HepG2 (cell line): Measurements from ENCODE around the gene AARS2. TPM values are rescaled to one million over a fixed set of nuclear protein-coding genes. Genes with fewer than 3 reads are reported as not detected.

ENCODE experiments used
- ATAC-seq: fragments of 200-7000 bp; cut with Tn5 transposase; 3 replicates; pipeline ENCODE4 v1.9.1; 2020; ENCODE audit warnings: mild to moderate bottlenecking, moderate library complexity
- BruUV-seq: library from RNA; stranded (reverse); fragments of 400-500 nt; replicated peaks from 2 replicates; lab custom pipeline; 2021; lab: Mats Ljungman, UMichigan
- CTCF ChIA-PET: fragments of 300-600 bp; formaldehyde crosslinking; extraction: SDS; loops from one replicate; lab custom pipeline; 2021; ENCODE audit warnings: low total read pairs, inconsistent platforms, low intra/inter-chr PET ratio; lab: Yijun Ruan, JAX
- POLR2A ChIA-PET: fragments of 350-600 bp; sonication (Branson Sonifier 250); formaldehyde crosslinking; loops from one replicate; lab custom pipeline; 2020; ENCODE audit warnings: antibody characterized with exemption, inconsistent platforms; lab: Yijun Ruan, JAX
- DNase-seq: peaks from one replicate; pipeline ENCODE4 v3.0.0-alpha.2; 2015; ENCODE audit warnings: low spot score
- FAIRE-seq: peaks from 3 replicates; lab custom pipeline; 2011; peaks lifted over from hg19 to GRCh38; lab: Jason Lieb, UNC
- H2AFZ ChIP-seq: one replicate; pipeline ENCODE4 v1.6.1; 2011; ENCODE audit warnings: low read length, inconsistent platforms
- H3K27ac ChIP-seq: fragments of 300-600 bp; 3 replicates; pipeline ENCODE4 v1.8.0; 2011; ENCODE audit warnings: mixed run types, mild to moderate bottlenecking, mixed read lengths, low read length, inconsistent platforms; ENCODE audit not compliant: insufficient read depth; ENCODE audit errors: extremely low read length
- H3K27me3 ChIP-seq, 2 experiments: fragments of 200-600 bp in 1 of 2; 2 replicates in 1 of 2; 3 replicates in 1 of 2; pipeline versions ENCODE4 v1.6.0 to v1.8.0; 2011; ENCODE audit warnings: low read length in 2 of 2, mild to moderate bottlenecking in 2 of 2, moderate library complexity in 2 of 2, inconsistent platforms in 1 of 2; ENCODE audit not compliant: insufficient read depth in 2 of 2, control insufficient read depth in 1 of 2
- H3K36me3 ChIP-seq, 2 experiments: fragments of 200-600 bp in 1 of 2; replicated peaks in 1 of 2; 2 replicates in 1 of 2; 3 replicates in 1 of 2; pipeline versions ENCODE4 v1.5.1 to v1.8.0; 2011; ENCODE audit warnings: low read length in 2 of 2, inconsistent platforms in 1 of 2; ENCODE audit not compliant: insufficient read depth in 2 of 2, control insufficient read depth in 1 of 2
- H3K4me1 ChIP-seq: 2 replicates; pipeline ENCODE4 v1.5.1; 2012; ENCODE audit warnings: low read length, inconsistent platforms; ENCODE audit not compliant: insufficient read depth
- H3K4me2 ChIP-seq: 2 replicates; pipeline ENCODE4 v1.6.0; 2011; ENCODE audit warnings: low read depth, low read length, inconsistent platforms
- H3K4me3 ChIP-seq, 3 experiments: fragments of 200-600 bp in 1 of 3; sonication (generic), shearing (Covaris generic) in 1 of 3; replicated peaks in 1 of 3; 2 replicates each; pipeline ENCODE4 v1.5.1; 2011 to 2016; ENCODE audit warnings: low read length in 3 of 3, inconsistent platforms in 2 of 3, low read depth in 2 of 3, mild to moderate bottlenecking in 2 of 3, control low read depth in 1 of 3, mixed read lengths in 1 of 3; ENCODE audit not compliant: insufficient read depth in 1 of 3
- H3K79me2 ChIP-seq: one replicate; pipeline ENCODE4 v1.6.1; 2011; ENCODE audit warnings: low read length, inconsistent platforms; ENCODE audit not compliant: insufficient read depth
- H3K9ac ChIP-seq: 2 replicates; pipeline ENCODE4 v1.6.0; 2011; ENCODE audit warnings: mild to moderate bottlenecking, low read depth, low read length, inconsistent platforms; ENCODE audit not compliant: insufficient read depth
- H3K9me3 ChIP-seq: 2 replicates; pipeline ENCODE4 v1.5.1; 2012; ENCODE audit warnings: mild to moderate bottlenecking, low read length
- H4K20me1 ChIP-seq: 2 replicates; pipeline ENCODE4 v1.6.0; 2011; ENCODE audit warnings: inconsistent platforms, mild to moderate bottlenecking, low read length, moderate library complexity; ENCODE audit not compliant: insufficient read depth
- AGO2 ChIP-seq: fragments of 200-400 bp; formaldehyde crosslinking; optimal IDR thresholded peaks from 2 replicates; pipeline ENCODE3; 2017; ENCODE audit warnings: mild to moderate bottlenecking, low read depth, low read length, moderate library complexity
- ATF7-NPFF ChIP-seq: sonication (generic); formaldehyde crosslinking; IDR thresholded peaks from 2 replicates; pipeline ENCODE4 v1.8.1; 2023; ENCODE audit warnings: mild to moderate bottlenecking, low read depth, missing genetic modification reagents, moderate library complexity
- CBFB ChIP-seq: sonication (generic); formaldehyde crosslinking; IDR thresholded peaks from 2 replicates; pipeline ENCODE4 v1.4.0; 2020; ENCODE audit warnings: missing genetic modification reagents
- CEBPB ChIP-seq: IDR thresholded peaks from 2 replicates; pipeline ENCODE4 v1.6.1; 2011; ENCODE audit warnings: low read depth, low read length, improper control_type of control experiment, borderline replicate concordance
- CENPT ChIP-seq: sonication (generic); formaldehyde crosslinking; IDR thresholded peaks from 2 replicates; pipeline ENCODE4 v1.8.0; 2022; ENCODE audit warnings: low read depth, mild to moderate bottlenecking, moderate library complexity, missing genetic modification reagents
- HNRNPH1 ChIP-seq: fragments of 200-400 bp; formaldehyde crosslinking; optimal IDR thresholded peaks from 2 replicates; pipeline ENCODE3; 2017; ENCODE audit warnings: mild to moderate bottlenecking, low read depth, low read length
- IRX3 ChIP-seq: sonication (generic); formaldehyde crosslinking; IDR thresholded peaks from 2 replicates; pipeline ENCODE4 v1.8.1; 2023; ENCODE audit warnings: mild to moderate bottlenecking, low read depth, missing genetic modification reagents, borderline replicate concordance
- PAF1 ChIP-seq: IDR thresholded peaks from 2 replicates; pipeline ENCODE4 v1.6.1; 2016; ENCODE audit warnings: missing genetic modification reagents, missing compliant biosample characterization
- POLR2A ChIP-seq, 2 experiments: IDR thresholded peaks; 2 replicates each; pipeline ENCODE4 v1.6.1; 2011; ENCODE audit warnings: low read depth in 2 of 2, low read length in 2 of 2, mild to moderate bottlenecking in 1 of 2, moderate library complexity in 1 of 2; ENCODE audit not compliant: insufficient read depth in 1 of 2
- POLR2G ChIP-seq: fragments of 200-400 bp; formaldehyde crosslinking; IDR thresholded peaks from 2 replicates; pipeline ENCODE4 v1.6.1; 2018; ENCODE audit warnings: mild to moderate bottlenecking, low read depth, low read length, moderate library complexity
- RBFOX2 ChIP-seq: fragments of 200-400 bp; formaldehyde crosslinking; IDR thresholded peaks from 2 replicates; pipeline ENCODE4 v1.6.1; 2017; ENCODE audit warnings: low read depth, mild to moderate bottlenecking, low read length
- RBM39 ChIP-seq: fragments of 200-400 bp; formaldehyde crosslinking; IDR thresholded peaks from one replicate; pipeline ENCODE4 v1.6.1; 2018; ENCODE audit warnings: antibody characterized with exemption, mild to moderate bottlenecking, low read depth, low read length; ENCODE audit not compliant: poor library complexity, severe bottlenecking
- TARDBP ChIP-seq: sonication (generic); formaldehyde crosslinking; IDR thresholded peaks from 2 replicates; pipeline ENCODE4 v1.8.0; 2022; ENCODE audit warnings: mild to moderate bottlenecking, missing genetic modification reagents
- ZNF44 ChIP-seq: sonication (generic); formaldehyde crosslinking; IDR thresholded peaks from 2 replicates; pipeline ENCODE4 v1.5.1; 2020; ENCODE audit warnings: mild to moderate bottlenecking, missing genetic modification reagents
- WGBS: methylation state at CpG from one replicate; pipeline ENCODE4 v1.1.6; 2017; ENCODE audit warnings: low lambda C conversion rate; 5-methylcytosine and 5-hydroxymethylcytosine counted together
- in situ Hi-C: cut with HindIII; loops from 2 replicates; pipeline ENCODE4 v1.10.0; 2017; ENCODE audit warnings: low pct_unique_long_range_greater_than_20kb; ENCODE audit not compliant: extremely low pct_ligation_motif_present
- intact Hi-C: fragments of 100-400 bp; cut with micrococcal nuclease; formaldehyde crosslinking; loops from one replicate; pipeline ENCODE4 v1.10.0; 2022; ENCODE audit not compliant: unreplicated experiment
- polyA plus RNA-seq, 8 experiments: library from polyadenylated mRNA; depleted of rRNA in 3 of 8; stranded (reverse) in 7 of 8; unstranded in 1 of 8; fragments of >200 nt; fragmentation: Illumina TruSeq in 4 of 8; extraction: Trizol in 4 of 8; gene quantifications; 2 replicates each; pipeline versions ENCODE4 v1.2.1 to v1.2.3, GENCODE V29; 2011 to 2016; ENCODE audit warnings: low read depth in 4 of 8, missing spikeins in 1 of 8, mixed read lengths in 1 of 8; ENCODE audit not compliant: insufficient read depth in 1 of 8
- total RNA-seq, 5 experiments: library from RNA; depleted of rRNA; stranded (reverse); fragments of >200 nt; fragmentation: Illumina TruSeq; extraction: Trizol; gene quantifications; 2 replicates each; pipeline ENCODE4 v1.2.3, GENCODE V29; 2016; ENCODE audit warnings: low read depth in 1 of 5
- TF ChIP-seq, protein P1 (sequence below): sonication (generic); formaldehyde crosslinking; IDR thresholded peaks from 2 replicates; pipeline ENCODE4 v1.4.0; 2020; ENCODE audit warnings: mild to moderate bottlenecking, missing genetic modification reagents
- TF ChIP-seq, protein P2 (sequence below): sonication (generic); formaldehyde crosslinking; IDR thresholded peaks from 2 replicates; pipeline ENCODE4 v1.5.0; 2020; ENCODE audit warnings: mild to moderate bottlenecking, low read depth, missing genetic modification reagents, borderline replicate concordance
- TF ChIP-seq, protein P3 (sequence below), 2 experiments: sonication (generic) in 1 of 2; formaldehyde crosslinking in 1 of 2; IDR thresholded peaks; 2 replicates each; pipeline versions ENCODE4 v1.4.0 to v1.6.1; 2018 to 2020; ENCODE audit warnings: missing genetic modification reagents in 2 of 2, borderline replicate concordance in 1 of 2, low read depth in 1 of 2, mild to moderate bottlenecking in 1 of 2, missing biosample characterization in 1 of 2
- TF ChIP-seq, protein P4 (sequence below): IDR thresholded peaks from 2 replicates; pipeline ENCODE4 v1.6.1; 2016; ENCODE audit warnings: low read depth, control low read depth

Gene AARS2
- total and polyA plus RNA-seq, 2 of the 13 experiments (the other 11 are each of a cell fraction or from before 2014, with no cell fraction given): 7.5 to 24.1 TPM

DNA sequence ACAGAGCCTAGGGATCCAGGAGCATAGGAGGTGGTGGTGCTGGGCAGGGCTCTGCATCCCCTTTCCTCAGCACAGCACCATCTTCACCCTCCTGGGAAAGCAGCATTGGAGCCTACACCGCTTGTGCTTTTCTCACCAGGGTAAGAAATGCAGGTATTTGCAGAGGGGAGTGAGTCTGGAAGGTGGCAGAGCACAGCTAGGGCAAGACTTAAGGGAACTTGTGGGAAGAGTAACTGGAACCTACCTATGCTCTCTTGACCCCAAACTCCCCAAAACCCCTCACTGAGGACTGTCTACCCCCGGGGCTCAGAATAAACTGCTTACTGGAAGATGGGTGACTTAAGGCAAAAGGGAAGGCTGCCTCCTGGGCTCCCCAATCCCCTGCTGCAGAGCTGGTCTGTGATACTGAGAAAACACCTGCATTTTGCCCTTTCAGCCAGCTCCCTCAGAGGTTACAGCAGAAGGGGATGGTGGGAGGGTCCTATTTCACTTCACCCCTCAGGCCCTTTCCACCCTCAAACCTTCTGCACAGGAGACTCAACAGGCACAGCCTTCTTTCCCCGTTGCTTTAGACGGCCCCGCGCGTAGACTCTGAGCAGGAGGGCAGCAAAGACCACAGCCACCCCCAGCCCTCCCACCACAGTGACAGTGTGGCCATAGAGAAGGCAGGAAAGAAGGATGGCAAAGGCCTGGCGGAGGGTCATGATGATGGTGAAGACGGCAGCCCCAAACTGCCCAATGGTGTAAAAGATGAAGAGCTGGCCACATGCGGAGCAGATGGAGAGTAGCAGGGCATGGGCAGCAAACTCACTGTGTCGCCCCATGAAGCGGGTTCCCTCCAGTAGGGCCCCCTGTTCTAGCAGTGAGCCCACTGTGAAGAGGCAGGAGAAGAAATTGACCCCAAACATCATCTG is 58.7 kb downstream of the AARS2 start:
- Histone ChIP-seq H3K79me2 (peaks cover 39% of the 10 kb centered on the region), H3K27me3 (no peaks in the 10 kb centered on the region; a peak in 1 of 5 replicates), H3K4me1 (peaks cover 78% of the 10 kb centered on the region), H3K36me3 (peaks cover 40 to 63% of the 10 kb centered on the region in 2 experiments), H3K9me3 (no peaks in the 10 kb centered on the region), H3K9ac (no peak overlapping the region), H4K20me1 (peaks cover 70% of the 10 kb centered on the region), H3K4me3 (no peak overlapping the region; a peak in 1 of 6 replicates), H3K4me2 (peak overlapping the region; percentile 8; the same call in 1 of the 2 replicates), H3K27ac (no peak overlapping the region), H2AFZ (no peak overlapping the region)
- intact Hi-C loops (loop anchor here (5.0 kb wide), 1 partner anchor 157 kb away; no protein-coding TSS in a partner anchor), in situ Hi-C loops (no loop called here)
- no peak for FAIRE-seq
- ChIA-PET POLR2A (interaction anchor here (0.8 to 6.0 kb wide), 11 partner anchors 9 to 625 kb away, joined by 3 to 264 read pairs (median 4); partner anchors contain the start of genes AARS2, GTPBP2, HSP90AB1 and MRPL14), CTCF (interaction anchor here (0.7 to 2.0 kb wide), 3 partner anchors 33 to 158 kb away, joined by 3 to 5 read pairs (median 3); no protein-coding TSS in a partner anchor)
- DNase-seq: no peak
- ATAC-seq: peak; percentile 0; the same call in 1 of the 3 replicates
- 93% methylated on average over 12 of the region's 12 CpGs for WGBS
- no TSS peak for BruUV-seq
- TF ChIP-seq ZNF44: no peak
- TF ChIP-seq AGO2: peak; percentile 97
- peak in 1 of 2 experiments; percentile 79; a peak in 2 of 4 replicates for TF ChIP-seq POLR2A (IDR thresholded peaks at IDR 0.05; ENCODE audit: insufficient read depth in 1 of 2, low read depth in 2 of 2, low read length in 2 of 2)
- TF ChIP-seq RBM39: peak; percentile 68
- TF ChIP-seq RBFOX2: peak; percentile 63
- TF ChIP-seq PAF1 (CRISPR knock-in tag): peak; percentile 47; the same call in 1 of the 2 replicates
- no peak for TF ChIP-seq CEBPB
- TF ChIP-seq ATF7-NPFF: 0 out of 2 replicates have a peak, but pooled peaks have one; percentile 34
- TF ChIP-seq, protein P1, sequence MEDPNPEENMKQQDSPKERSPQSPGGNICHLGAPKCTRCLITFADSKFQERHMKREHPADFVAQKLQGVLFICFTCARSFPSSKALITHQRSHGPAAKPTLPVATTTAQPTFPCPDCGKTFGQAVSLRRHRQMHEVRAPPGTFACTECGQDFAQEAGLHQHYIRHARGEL (CRISPR knock-in tag): 0 out of 2 replicates have a peak, but pooled peaks have one; percentile 31
- 0 out of 2 replicates have a peak, but pooled peaks have one; percentile 25 for TF ChIP-seq IRX3 (CRISPR knock-in tag)
- peak; percentile 73 for TF ChIP-seq POLR2G
- no peak; the same call in 1 of the 2 replicates for TF ChIP-seq CENPT (CRISPR knock-in tag)
- TF ChIP-seq HNRNPH1: peak; percentile 69
- TF ChIP-seq, protein P2, sequence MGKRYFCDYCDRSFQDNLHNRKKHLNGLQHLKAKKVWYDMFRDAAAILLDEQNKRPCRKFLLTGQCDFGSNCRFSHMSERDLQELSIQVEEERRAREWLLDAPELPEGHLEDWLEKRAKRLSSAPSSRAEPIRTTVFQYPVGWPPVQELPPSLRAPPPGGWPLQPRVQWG (CRISPR knock-in tag): no peak
- TF ChIP-seq, protein P3, sequence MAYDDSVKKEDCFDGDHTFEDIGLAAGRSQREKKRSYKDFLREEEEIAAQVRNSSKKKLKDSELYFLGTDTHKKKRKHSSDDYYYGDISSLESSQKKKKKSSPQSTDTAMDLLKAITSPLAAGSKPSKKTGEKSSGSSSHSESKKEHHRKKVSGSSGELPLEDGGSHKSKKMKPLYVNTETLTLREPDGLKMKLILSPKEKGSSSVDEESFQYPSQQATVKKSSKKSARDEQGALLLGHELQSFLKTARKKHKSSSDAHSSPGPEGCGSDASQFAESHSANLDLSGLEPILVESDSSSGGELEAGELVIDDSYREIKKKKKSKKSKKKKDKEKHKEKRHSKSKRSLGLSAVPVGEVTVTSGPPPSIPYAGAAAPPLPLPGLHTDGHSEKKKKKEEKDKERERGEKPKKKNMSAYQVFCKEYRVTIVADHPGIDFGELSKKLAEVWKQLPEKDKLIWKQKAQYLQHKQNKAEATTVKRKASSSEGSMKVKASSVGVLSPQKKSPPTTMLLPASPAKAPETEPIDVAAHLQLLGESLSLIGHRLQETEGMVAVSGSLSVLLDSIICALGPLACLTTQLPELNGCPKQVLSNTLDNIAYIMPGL (CRISPR knock-in tag; IDR thresholded peaks at IDR 0.05; ENCODE audit: borderline replicate concordance in 1 of 2, low read depth in 1 of 2): no peak
- no peak for TF ChIP-seq CBFB (CRISPR knock-in tag)
- TF ChIP-seq, protein P4, sequence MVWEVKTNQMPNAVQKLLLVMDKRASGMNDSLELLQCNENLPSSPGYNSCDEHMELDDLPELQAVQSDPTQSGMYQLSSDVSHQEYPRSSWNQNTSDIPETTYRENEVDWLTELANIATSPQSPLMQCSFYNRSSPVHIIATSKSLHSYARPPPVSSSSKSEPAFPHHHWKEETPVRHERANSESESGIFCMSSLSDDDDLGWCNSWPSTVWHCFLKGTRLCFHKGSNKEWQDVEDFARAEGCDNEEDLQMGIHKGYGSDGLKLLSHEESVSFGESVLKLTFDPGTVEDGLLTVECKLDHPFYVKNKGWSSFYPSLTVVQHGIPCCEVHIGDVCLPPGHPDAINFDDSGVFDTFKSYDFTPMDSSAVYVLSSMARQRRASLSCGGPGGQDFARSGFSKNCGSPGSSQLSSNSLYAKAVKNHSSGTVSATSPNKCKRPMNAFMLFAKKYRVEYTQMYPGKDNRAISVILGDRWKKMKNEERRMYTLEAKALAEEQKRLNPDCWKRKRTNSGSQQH (CRISPR knock-in tag): 0 out of 2 replicates have a peak, but pooled peaks have one; percentile 12
- TF ChIP-seq TARDBP (CRISPR knock-in tag): peak; percentile 36; the same call in 1 of the 2 replicates
